Measurements from ENCODE around the gene HSPB7. TPM values are rescaled to one million over a fixed set of nuclear protein-coding genes. Genes with fewer than 3 reads are reported as not detected.

HSPB7 gene
- total and polyA plus RNA-seq, 12 donors, result 4,333 to 6,425 (median 4,947) TPM

DNA sequence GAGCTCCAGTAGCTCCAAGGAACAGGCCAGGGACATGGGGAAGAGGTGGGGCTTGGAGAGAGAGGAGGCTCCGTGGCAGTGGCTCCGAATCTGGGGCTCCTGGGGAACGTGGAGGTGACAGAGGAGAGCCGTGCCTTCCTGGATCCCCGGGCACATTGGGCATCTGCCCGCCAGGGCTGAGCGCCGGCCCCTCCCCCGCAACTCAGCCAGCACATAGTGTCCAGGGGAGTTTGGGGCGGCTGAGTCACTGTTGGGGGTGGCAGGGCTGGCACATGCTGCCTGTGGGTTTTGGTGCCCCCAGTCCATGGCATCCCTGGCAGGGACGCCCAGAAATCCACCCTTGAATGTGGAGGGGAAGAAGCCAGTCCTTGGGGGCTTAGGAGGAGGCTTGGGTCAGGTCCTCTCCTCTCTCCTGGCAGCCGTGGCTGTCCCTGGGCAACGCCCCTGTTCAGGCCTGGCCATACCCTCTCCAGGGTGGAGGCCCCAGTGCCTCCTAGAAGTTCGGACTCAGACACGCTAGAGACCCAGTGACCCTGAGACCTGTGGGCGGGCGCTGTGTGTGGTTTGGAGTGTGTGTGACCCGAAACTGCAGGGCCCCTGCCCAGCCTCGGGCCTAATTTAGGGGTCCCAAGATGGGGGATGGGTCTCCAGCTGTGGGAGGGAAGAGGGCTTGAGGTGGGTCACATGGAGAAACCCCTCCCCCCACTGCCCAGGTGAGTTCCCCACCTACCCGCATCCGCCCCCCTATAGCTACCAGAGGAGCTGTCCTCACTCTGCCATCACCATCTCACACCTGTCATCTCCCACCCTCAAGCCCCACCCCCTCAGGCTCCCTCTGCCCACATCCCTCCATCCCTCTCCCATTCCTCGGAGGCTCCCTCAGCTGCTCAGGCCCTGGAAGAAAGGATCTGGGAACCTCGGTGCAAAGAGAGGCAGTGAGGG is 1.6 kb downstream of the HSPB7 start:
- Histone ChIP-seq H3K4me3 (peak overlapping the region; percentile 50 to 73 (median 62)), H3K36me3 (peaks cover 0 to 17% (median 0%) of the 10 kb centered on the region in 9 donors), H3K27me3 (no peaks in the 10 kb centered on the region), H3K9me3 (no peaks in the 10 kb centered on the region), H3K4me1 (peaks cover 15 to 72% (median 44%) of the 10 kb centered on the region in 9 donors), H3K27ac (peak overlapping the region; percentile 86 to 99 (median 96))
- TF ChIP-seq, protein P1, sequence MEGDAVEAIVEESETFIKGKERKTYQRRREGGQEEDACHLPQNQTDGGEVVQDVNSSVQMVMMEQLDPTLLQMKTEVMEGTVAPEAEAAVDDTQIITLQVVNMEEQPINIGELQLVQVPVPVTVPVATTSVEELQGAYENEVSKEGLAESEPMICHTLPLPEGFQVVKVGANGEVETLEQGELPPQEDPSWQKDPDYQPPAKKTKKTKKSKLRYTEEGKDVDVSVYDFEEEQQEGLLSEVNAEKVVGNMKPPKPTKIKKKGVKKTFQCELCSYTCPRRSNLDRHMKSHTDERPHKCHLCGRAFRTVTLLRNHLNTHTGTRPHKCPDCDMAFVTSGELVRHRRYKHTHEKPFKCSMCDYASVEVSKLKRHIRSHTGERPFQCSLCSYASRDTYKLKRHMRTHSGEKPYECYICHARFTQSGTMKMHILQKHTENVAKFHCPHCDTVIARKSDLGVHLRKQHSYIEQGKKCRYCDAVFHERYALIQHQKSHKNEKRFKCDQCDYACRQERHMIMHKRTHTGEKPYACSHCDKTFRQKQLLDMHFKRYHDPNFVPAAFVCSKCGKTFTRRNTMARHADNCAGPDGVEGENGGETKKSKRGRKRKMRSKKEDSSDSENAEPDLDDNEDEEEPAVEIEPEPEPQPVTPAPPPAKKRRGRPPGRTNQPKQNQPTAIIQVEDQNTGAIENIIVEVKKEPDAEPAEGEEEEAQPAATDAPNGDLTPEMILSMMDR (IDR thresholded peaks at IDR 0.05), result no peak
- intact Hi-C loops (cut with DNase I), result no loop called here
- DNase-seq (peak in 1 of 2 donors; percentile 53), ATAC-seq (peak in 1 of 8 donors; percentile 8)
- 48 to 55% methylated on average over 23 of the region's 23 CpGs for WGBS, 2 donors

DNA sequence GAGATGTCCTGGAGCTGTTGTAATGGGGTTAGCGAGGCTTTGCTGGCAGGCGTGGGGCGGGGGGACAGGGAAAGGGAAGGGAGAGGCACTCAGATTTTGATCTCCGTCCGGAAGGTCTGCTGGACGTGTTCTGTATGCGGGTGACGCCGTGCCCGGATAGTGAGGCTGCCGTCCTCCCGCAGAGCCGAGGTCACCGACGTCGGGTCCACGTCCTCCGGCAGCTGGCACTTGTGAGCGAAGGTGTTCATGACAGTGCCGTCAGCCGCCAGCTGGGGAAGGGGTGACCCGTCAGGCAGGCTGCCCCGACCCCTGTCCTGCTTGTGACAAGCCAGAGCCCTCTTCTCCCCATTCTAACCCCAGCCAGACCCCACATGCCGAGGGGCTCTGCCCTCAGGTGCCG is 2.4 kb downstream of the HSPB7 start:
- peak overlapping the region; percentile 86 to 99 (median 96) for H3K27ac ChIP-seq
- no peak for DNase-seq
- TF ChIP-seq, protein P1 (IDR thresholded peaks at IDR 0.05), result no peak
- H3K27me3 ChIP-seq, result no peaks in the 10 kb centered on the region
- peaks cover 0 to 17% (median 0%) of the 10 kb centered on the region in 9 donors for H3K36me3 ChIP-seq
- H3K4me1 ChIP-seq, result peaks cover 15 to 72% (median 44%) of the 10 kb centered on the region in 9 donors
- ATAC-seq, result no peak
- peak overlapping the region; percentile 26 to 73 (median 62) for H3K4me3 ChIP-seq
- intact Hi-C loops (cut with DNase I), result no loop called here
- H3K9me3 ChIP-seq, result no peaks in the 10 kb centered on the region
- 44 to 78% methylated on average over 22 to 25 of the region's 25 CpGs for WGBS, 2 donors

DNA sequence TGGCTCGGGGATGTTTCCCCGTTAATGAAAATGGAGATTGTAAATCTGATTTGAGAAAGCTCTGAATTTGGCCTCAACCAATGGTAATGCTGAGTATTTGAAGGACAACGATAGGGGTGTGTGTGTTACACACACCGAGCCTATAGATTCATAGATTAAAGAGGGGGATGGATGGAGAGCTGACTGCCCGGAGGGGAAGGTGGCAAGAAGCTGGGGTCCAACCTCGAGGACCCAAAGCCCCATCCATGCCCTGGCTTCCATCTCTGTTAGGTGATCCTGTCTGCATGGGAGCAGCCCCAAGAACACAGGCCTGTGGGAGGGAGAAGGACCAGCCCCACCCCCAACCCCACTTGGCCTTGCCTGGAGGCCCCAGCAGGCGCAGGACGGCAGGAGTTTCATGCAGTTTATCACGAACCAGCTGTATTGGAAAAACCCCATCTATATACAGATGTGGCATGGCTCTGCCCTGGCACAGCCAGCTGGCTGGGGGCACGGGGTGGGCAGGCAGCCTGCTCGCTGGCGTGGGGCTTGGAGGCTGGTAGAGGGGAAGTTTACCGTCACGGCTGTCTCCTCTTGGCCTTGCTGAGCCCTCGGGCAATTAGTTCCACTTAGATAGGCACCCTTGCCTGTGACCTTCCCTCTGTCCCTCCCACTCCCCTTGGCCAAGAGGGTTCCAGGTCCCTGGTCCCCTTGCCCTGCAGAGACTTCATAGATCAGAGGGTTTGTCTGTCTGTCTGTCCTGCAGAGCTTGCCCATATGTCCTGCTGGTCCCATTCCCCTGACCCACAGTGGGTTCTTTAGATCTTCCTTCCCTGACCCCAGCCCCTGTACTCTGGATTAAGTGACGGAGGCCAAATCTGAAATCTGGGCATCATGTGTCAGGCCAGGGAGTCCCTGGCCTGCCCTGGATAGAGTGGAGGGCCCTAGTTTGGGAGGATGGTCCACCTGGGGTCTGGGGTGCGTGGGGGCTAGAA is 3.0 kb downstream of the HSPB7 start:
- H3K9me3 ChIP-seq, result no peaks in the 10 kb centered on the region
- peak overlapping the region; percentile 86 to 99 (median 96) for H3K27ac ChIP-seq
- H3K27me3 ChIP-seq, result no peaks in the 10 kb centered on the region
- peaks cover 0 to 17% (median 0%) of the 10 kb centered on the region in 9 donors for H3K36me3 ChIP-seq
- 40 to 47% methylated on average over 17 of the region's 17 CpGs for WGBS, 2 donors
- TF ChIP-seq, protein P1 (IDR thresholded peaks at IDR 0.05), result no peak
- H3K4me3 ChIP-seq, result peak overlapping the region in 9 of 10 donors; percentile 50 to 73 (median 66)
- H3K4me1 ChIP-seq, result peaks cover 15 to 66% (median 44%) of the 10 kb centered on the region in 9 donors
- intact Hi-C loops (cut with DNase I), result no loop called here
- peak in 1 of 8 donors; percentile 5 for ATAC-seq
- peak; percentile 54 to 71 for DNase-seq

DNA sequence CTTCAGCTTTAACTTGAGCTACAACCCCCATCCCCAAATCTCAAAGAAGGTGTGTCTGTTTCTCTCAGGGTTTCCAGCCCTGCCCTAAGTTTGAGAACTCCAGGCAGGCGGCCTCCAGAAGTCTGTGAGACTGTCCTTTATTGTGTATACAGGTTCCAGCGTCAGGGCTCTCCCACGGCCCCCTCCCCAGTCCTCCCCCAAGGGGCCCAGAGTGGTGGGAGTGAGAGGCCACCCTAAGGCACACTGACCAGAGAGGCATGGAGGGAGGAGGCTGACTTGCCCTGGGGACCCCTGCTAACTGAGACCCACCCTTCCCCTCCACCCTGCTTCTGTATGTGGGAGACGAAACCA is 4.0 kb downstream of the HSPB7 start:
- 37 to 41% methylated on average over 4 of the region's 4 CpGs for WGBS, 2 donors
- intact Hi-C loops (cut with DNase I), result no loop called here
- H3K27me3 ChIP-seq, result no peaks in the 10 kb centered on the region
- ATAC-seq (no peak), DNase-seq (no peak)
- H3K27ac ChIP-seq, result peak overlapping the region; percentile 86 to 99 (median 96)
- no peaks in the 10 kb centered on the region for H3K9me3 ChIP-seq
- H3K4me3 ChIP-seq, result peak overlapping the region in 4 of 10 donors; percentile 48 to 73 (median 62)
- peaks cover 10 to 56% (median 38%) of the 10 kb centered on the region in 9 donors for H3K4me1 ChIP-seq
- H3K36me3 ChIP-seq, result peaks cover 0 to 17% (median 0%) of the 10 kb centered on the region in 9 donors
- TF ChIP-seq, protein P1 (IDR thresholded peaks at IDR 0.05), result no peak
